Astrocyte (in vitro differentiated cells and primary cell): ENCODE measurements around the gene CHRNA4.

ENCODE experiments used
- CTCF ChIP-seq: IDR thresholded peaks from 2 replicates; pipeline ENCODE4 v1.5.1; 2011; ENCODE audit warnings: low read depth, mild to moderate bottlenecking, inconsistent platforms, low read length, moderate library complexity; ENCODE audit not compliant: insufficient read depth
- EZH2 ChIP-seq: IDR thresholded peaks from 2 replicates; pipeline ENCODE4 v1.6.1; 2012; ENCODE audit warnings: mild to moderate bottlenecking, low read length, inconsistent platforms; ENCODE audit not compliant: insufficient read depth

GRCh38 chr20:63310265-63310991, 50.7 kb downstream of the CHRNA4 start:
- TF ChIP-seq CTCF (no peak), EZH2 (no peak)
